Measurements from ENCODE around the gene MRO. TPM values are rescaled to one million over a fixed set of nuclear protein-coding genes. Genes with fewer than 3 reads are reported as not detected.

Gene MRO
- 1 to 10 TPM; 1.0 to 4.3 (median 2.3) TPM for total RNA-seq
- 1 to 10 TPM in 1 of 2 donors, under 1 TPM in 1; 0.22 to 1.0 TPM for polyA plus RNA-seq
- long read RNA-seq, donor 1, partial matches to known transcripts = 0 of 1 reads
- long read RNA-seq, donor 1, other reads (novel, unspliced or antisense) = 0 of 1 reads
- long read RNA-seq, donor 2, partial matches to known transcripts = 0 of 1 reads
- long read RNA-seq, donor 2, other reads (novel, unspliced or antisense) = 1 of 1 reads
- long read RNA-seq, donor 3, full-length matches to known transcripts = 1 of 3 reads
- long read RNA-seq, donor 3, partial matches to known transcripts = 1 of 3 reads
- long read RNA-seq, donor 3, other reads (novel, unspliced or antisense) = 1 of 3 reads

DNA sequence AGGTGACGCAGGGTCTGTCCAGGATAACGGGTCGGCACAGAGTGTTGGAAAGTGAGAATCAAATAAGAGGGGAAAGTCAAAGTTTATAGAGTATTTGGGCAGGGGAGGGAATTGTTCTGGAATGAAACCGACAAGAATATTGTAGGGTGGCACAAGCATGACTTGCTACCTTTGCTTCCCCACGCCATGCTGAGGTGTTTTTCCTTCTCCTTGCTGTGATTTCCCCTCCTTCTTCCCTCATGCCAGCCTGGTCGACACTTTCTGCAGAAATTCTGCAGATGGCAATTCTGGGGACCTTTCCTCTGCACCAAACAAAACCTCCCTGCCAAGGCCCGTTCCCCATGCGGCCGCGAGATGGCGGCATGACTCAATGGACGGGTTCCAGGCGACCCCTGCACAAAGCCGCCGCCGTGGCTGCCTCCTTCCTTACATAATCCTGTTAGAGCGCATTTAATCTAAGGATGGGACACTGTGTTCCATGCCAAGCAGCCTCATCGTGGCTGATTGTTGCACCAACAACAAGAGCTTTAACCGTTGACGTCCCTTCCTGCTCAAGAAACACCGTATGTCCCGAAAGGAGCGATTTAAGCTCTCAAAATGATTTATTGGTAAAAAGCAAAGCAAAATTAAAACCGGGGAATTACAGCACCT, at the start of gene MRO:
Gene MRO, minus strand, starts transcription at position 289 of the 651 bp plus-strand sequence. CDS start 10,616 bp downstream, outside the sequence.
- H3K4me3 ChIP-seq = peak within 1 kb of the TSS in 9 of 10 donors; percentile 11 to 52 (median 40)
- 4 to 5% methylated on average over 24 of the region's 24 CpGs for WGBS, 2 donors
- peaks cover 0 to 24% (median 15%) of the 10 kb centered on the region in 9 donors for H3K4me1 ChIP-seq
- peak within 1 kb of the TSS; percentile 1 to 74 (median 43) for H3K27ac ChIP-seq
- peak; percentile 91 to 98 (median 96) for ATAC-seq
- TF ChIP-seq, protein P1, sequence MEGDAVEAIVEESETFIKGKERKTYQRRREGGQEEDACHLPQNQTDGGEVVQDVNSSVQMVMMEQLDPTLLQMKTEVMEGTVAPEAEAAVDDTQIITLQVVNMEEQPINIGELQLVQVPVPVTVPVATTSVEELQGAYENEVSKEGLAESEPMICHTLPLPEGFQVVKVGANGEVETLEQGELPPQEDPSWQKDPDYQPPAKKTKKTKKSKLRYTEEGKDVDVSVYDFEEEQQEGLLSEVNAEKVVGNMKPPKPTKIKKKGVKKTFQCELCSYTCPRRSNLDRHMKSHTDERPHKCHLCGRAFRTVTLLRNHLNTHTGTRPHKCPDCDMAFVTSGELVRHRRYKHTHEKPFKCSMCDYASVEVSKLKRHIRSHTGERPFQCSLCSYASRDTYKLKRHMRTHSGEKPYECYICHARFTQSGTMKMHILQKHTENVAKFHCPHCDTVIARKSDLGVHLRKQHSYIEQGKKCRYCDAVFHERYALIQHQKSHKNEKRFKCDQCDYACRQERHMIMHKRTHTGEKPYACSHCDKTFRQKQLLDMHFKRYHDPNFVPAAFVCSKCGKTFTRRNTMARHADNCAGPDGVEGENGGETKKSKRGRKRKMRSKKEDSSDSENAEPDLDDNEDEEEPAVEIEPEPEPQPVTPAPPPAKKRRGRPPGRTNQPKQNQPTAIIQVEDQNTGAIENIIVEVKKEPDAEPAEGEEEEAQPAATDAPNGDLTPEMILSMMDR (IDR thresholded peaks at IDR 0.05) = peak; percentile 77 to 97 (median 93)
- H3K9me3 ChIP-seq = no peaks in the 10 kb centered on the region
- intact Hi-C loops (cut with DNase I) = loop anchor here in 9 of 10 donors (1.0 to 10.0 kb wide), 9 partner anchors 46 to 235 kb away; partner anchors contain the start of genes ELAC1 (in 1 of the 9) and ME2 (in 1 of the 9)
- DNase-seq = peak; percentile 78 to 85
- no peaks in the 10 kb centered on the region for H3K27me3 ChIP-seq
- H3K36me3 ChIP-seq = no peaks in the 10 kb centered on the region

DNA sequence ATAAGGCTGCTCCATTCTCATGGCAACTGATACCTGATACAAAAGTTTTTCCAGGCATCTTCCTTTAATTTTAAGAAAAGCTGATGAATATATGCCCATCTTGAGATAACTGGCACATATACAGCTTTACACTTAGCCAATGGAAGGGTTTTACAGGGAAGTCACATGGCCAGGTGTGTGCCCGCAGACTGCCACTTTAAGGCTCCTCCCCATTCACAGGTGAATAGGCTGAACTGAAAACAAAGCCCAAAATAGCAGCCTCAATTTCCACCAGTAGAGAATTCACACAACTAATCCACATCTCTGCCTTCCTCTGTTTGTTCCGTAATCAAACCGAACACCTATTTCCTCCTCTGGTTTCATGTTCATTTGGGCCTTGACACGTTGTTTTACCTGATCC, 49.3 kb upstream of the MRO start:
- Histone ChIP-seq H3K27ac (no peak overlapping the region), H3K4me3 (no peak overlapping the region), H3K4me1 (peaks cover 0 to 6% (median 0%) of the 10 kb centered on the region in 9 donors), H3K27me3 (no peaks in the 10 kb centered on the region), H3K9me3 (no peaks in the 10 kb centered on the region), H3K36me3 (no peaks in the 10 kb centered on the region)
- TF ChIP-seq, protein P1 (IDR thresholded peaks at IDR 0.05) = no peak
- ATAC-seq (no peak), DNase-seq (no peak)
- 89 to 92% methylated on average over 4 of the region's 4 CpGs for WGBS, 2 donors
- intact Hi-C loops (cut with DNase I) = loop anchor here in 6 of 10 donors (2.0 to 5.0 kb wide), 3 partner anchors 42 to 362 kb away; partner anchors contain the start of gene MRO (in 4 of the 6)

- intact Hi-C loops (cut with DNase I) = loop anchor here in 6 of 10 donors (1.0 to 5.0 kb wide), 4 partner anchors 44 to 359 kb away; partner anchors contain the start of gene MRO (in 6 of the 6)
- Histone ChIP-seq H3K4me3 (no peak overlapping the region), H3K9me3 (no peaks in the 10 kb centered on the region), H3K27ac (no peak overlapping the region), H3K36me3 (no peaks in the 10 kb centered on the region), H3K27me3 (no peaks in the 10 kb centered on the region), H3K4me1 (peaks cover 0 to 18% (median 0%) of the 10 kb centered on the region in 9 donors)
- DNase-seq (no peak), ATAC-seq (peak in 6 of 8 donors; percentile 17 to 90 (median 58))
- TF ChIP-seq, protein P1 (IDR thresholded peaks at IDR 0.05) = peak in 6 of 9 donors; percentile 27 to 44 (median 38)
These were observed 46.9 kb upstream of the MRO start for GRCh38 chr18:50866765-50867164.

DNA sequence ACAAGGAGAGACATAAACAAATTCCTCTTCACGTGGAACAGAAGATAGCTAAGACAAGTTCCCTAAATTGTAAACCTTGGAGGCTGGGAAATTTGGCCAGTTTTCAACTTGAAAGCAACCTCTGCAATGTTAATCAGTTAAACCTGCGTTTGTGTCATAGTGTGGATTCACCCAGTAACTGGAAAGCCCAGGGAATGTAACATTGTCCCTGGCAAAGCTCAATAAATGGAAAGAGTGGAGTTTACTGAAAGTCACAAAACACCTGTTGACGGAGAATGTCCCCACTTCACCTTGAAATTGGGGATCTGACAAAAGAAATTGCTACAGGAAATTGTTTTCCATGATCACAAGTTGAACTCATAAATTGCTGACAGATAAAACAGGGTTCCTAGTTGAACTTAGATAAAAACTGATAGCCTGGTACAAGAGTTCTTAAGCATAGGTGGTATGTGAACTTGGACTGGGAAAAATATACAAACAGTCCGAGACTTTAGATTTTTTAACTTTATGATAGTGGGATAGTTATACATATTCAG, 44.1 kb upstream of the MRO start:
- H3K27ac ChIP-seq = no peak overlapping the region
- TF ChIP-seq, protein P1 (IDR thresholded peaks at IDR 0.05) = no peak

More for the DNA sequence above, 44.1 kb upstream of the MRO start:
- DNase-seq (no peak), ATAC-seq (no peak)
- intact Hi-C loops (cut with DNase I) = loop anchor here in 1 of 10 donors (5.0 kb wide), 1 partner anchor 37 kb away; no protein-coding TSS in a partner anchor
- no peaks in the 10 kb centered on the region for H3K36me3 ChIP-seq
- H3K4me3 ChIP-seq = no peak overlapping the region
- no peaks in the 10 kb centered on the region for H3K9me3 ChIP-seq
- 45 to 48% methylated on average over 4 of the region's 4 CpGs for WGBS, 2 donors
- no peaks in the 10 kb centered on the region for H3K27me3 ChIP-seq
- H3K4me1 ChIP-seq = peaks cover 0 to 23% (median 0%) of the 10 kb centered on the region in 9 donors

Data from heart right ventricle (tissue), 16 donors.